ENCODE data around the gene BNC2. TPM values are rescaled to one million over a fixed set of nuclear protein-coding genes. Genes with fewer than 3 reads are reported as not detected.
A peak's percentile ranks its signal among the peaks of the same experiment; 100 is the strongest.

BNC2 gene
- total RNA-seq, 1 experiment from 2014 or later, result 16.1 TPM

- H3K36me3 ChIP-seq, result no peaks in the 10 kb centered on the region
- H3K27ac ChIP-seq, result no peak overlapping the region
- H3K9me3 ChIP-seq (replicated peaks), result no peaks in the 10 kb centered on the region
- DNase-seq, result peak in 1 of 2 experiments; percentile 34
- peaks cover 6% of the 10 kb centered on the region; the same call in 1 of the 2 replicates for H3K4me1 ChIP-seq
- H3K4me3 ChIP-seq, result no peak overlapping the region
- no peaks in the 10 kb centered on the region for H3K27me3 ChIP-seq
Observed at GRCh38 chr9:16661816-16662215, 208.7 kb downstream of the BNC2 start.

GRCh38 chr9:16659096-16659495 lies 211.4 kb downstream of the BNC2 start:
- no peaks in the 10 kb centered on the region for H3K9me3 ChIP-seq (replicated peaks)
- H3K27ac ChIP-seq, result no peak overlapping the region
- DNase-seq, result no peak
- no peaks in the 10 kb centered on the region for H3K27me3 ChIP-seq
- no peaks in the 10 kb centered on the region for H3K36me3 ChIP-seq
- H3K4me3 ChIP-seq, result no peak overlapping the region
- peaks cover 6% of the 10 kb centered on the region; the same call in 1 of the 2 replicates for H3K4me1 ChIP-seq

- Histone ChIP-seq H3K4me1 (no peaks in the 10 kb centered on the region; the same call in 1 of the 2 replicates), H3K27ac (no peak overlapping the region), H3K36me3 (no peaks in the 10 kb centered on the region), H3K4me3 (no peak overlapping the region), H3K27me3 (no peaks in the 10 kb centered on the region), H3K9me3 (replicated peaks) (no peaks in the 10 kb centered on the region)
- DNase-seq, result no peak
Observed at GRCh38 chr9:16656432-16657169, 213.9 kb downstream of the BNC2 start.

- H3K27ac ChIP-seq, result no peak overlapping the region
- no peaks in the 10 kb centered on the region for H3K36me3 ChIP-seq
- no peak for DNase-seq
- no peaks in the 10 kb centered on the region for H3K9me3 ChIP-seq (replicated peaks)
- H3K4me3 ChIP-seq, result no peak overlapping the region
- no peaks in the 10 kb centered on the region for H3K4me1 ChIP-seq
- no peaks in the 10 kb centered on the region for H3K27me3 ChIP-seq
Observed at GRCh38 chr9:16654596-16655126, 215.8 kb downstream of the BNC2 start.

- Histone ChIP-seq H3K27me3 (no peaks in the 10 kb centered on the region), H3K9me3 (replicated peaks) (no peaks in the 10 kb centered on the region), H3K4me3 (no peak overlapping the region), H3K4me1 (no peaks in the 10 kb centered on the region), H3K36me3 (no peaks in the 10 kb centered on the region), H3K27ac (no peak overlapping the region)
- no peak for DNase-seq
Observed at GRCh38 chr9:16653491-16654399, 216.7 kb downstream of the BNC2 start.

GRCh38 chr9:16652582-16652981 lies 217.9 kb downstream of the BNC2 start:
- no peaks in the 10 kb centered on the region for H3K9me3 ChIP-seq (replicated peaks)
- no peaks in the 10 kb centered on the region for H3K27me3 ChIP-seq
- no peak overlapping the region for H3K27ac ChIP-seq
- H3K4me1 ChIP-seq, result no peaks in the 10 kb centered on the region
- no peak for DNase-seq
- no peaks in the 10 kb centered on the region for H3K36me3 ChIP-seq
- H3K4me3 ChIP-seq, result no peak overlapping the region

- H3K4me3 ChIP-seq, result no peak overlapping the region
- no peak overlapping the region for H3K27ac ChIP-seq
- no peaks in the 10 kb centered on the region for H3K4me1 ChIP-seq
- no peak for DNase-seq
- no peaks in the 10 kb centered on the region for H3K9me3 ChIP-seq (replicated peaks)
- H3K27me3 ChIP-seq, result no peaks in the 10 kb centered on the region
- H3K36me3 ChIP-seq, result no peaks in the 10 kb centered on the region
Observed at GRCh38 chr9:16651446-16651964, 219.0 kb downstream of the BNC2 start.

GRCh38 chr9:16645970-16646369 lies 224.5 kb downstream of the BNC2 start:
- no peaks in the 10 kb centered on the region for H3K9me3 ChIP-seq (replicated peaks)
- peaks cover 10% of the 10 kb centered on the region for H3K4me1 ChIP-seq
- H3K27ac ChIP-seq, result no peak overlapping the region
- H3K4me3 ChIP-seq, result no peak overlapping the region
- H3K27me3 ChIP-seq, result no peaks in the 10 kb centered on the region
- no peaks in the 10 kb centered on the region for H3K36me3 ChIP-seq
- DNase-seq, result no peak

- H3K27ac ChIP-seq, result no peak overlapping the region
- no peaks in the 10 kb centered on the region; the same call in 1 of the 2 replicates for H3K36me3 ChIP-seq
- no peak overlapping the region for H3K4me3 ChIP-seq
- no peak for DNase-seq
- no peaks in the 10 kb centered on the region for H3K27me3 ChIP-seq
- no peaks in the 10 kb centered on the region for H3K9me3 ChIP-seq (replicated peaks)
- peaks cover 16% of the 10 kb centered on the region for H3K4me1 ChIP-seq
Observed at GRCh38 chr9:16642421-16643109, 227.9 kb downstream of the BNC2 start.

GRCh38 chr9:16640649-16641048 lies 229.8 kb downstream of the BNC2 start:
- peak; percentile 55 to 77 for DNase-seq
- no peaks in the 10 kb centered on the region; the same call in 1 of the 2 replicates for H3K36me3 ChIP-seq

GRCh38 chr9:16639644-16640043 lies 230.8 kb downstream of the BNC2 start:
- H3K4me3 ChIP-seq, result no peak overlapping the region
- H3K27me3 ChIP-seq, result no peaks in the 10 kb centered on the region
- no peak overlapping the region for H3K27ac ChIP-seq
- H3K9me3 ChIP-seq (replicated peaks), result no peaks in the 10 kb centered on the region
- DNase-seq, result no peak
- H3K36me3 ChIP-seq, result no peaks in the 10 kb centered on the region; the same call in 1 of the 2 replicates
- H3K4me1 ChIP-seq, result peaks cover 16% of the 10 kb centered on the region

More at GRCh38 chr9:16640649-16641048, 229.8 kb downstream of the BNC2 start:
- Histone ChIP-seq H3K9me3 (replicated peaks) (no peaks in the 10 kb centered on the region), H3K4me3 (no peak overlapping the region), H3K27ac (peak overlapping the region; percentile 3; the same call in 1 of the 2 replicates), H3K27me3 (no peaks in the 10 kb centered on the region), H3K4me1 (peaks cover 16% of the 10 kb centered on the region)

GRCh38 chr9:16637911-16638310 lies 232.6 kb downstream of the BNC2 start:
- H3K4me3 ChIP-seq, result no peak overlapping the region
- no peaks in the 10 kb centered on the region for H3K27me3 ChIP-seq
- H3K36me3 ChIP-seq, result no peaks in the 10 kb centered on the region; the same call in 1 of the 2 replicates
- no peak for DNase-seq
- H3K4me1 ChIP-seq, result peaks cover 16% of the 10 kb centered on the region
- no peak overlapping the region for H3K27ac ChIP-seq
- no peaks in the 10 kb centered on the region for H3K9me3 ChIP-seq (replicated peaks)

- Histone ChIP-seq H3K9me3 (replicated peaks) (no peaks in the 10 kb centered on the region), H3K27ac (no peak overlapping the region), H3K4me3 (no peak overlapping the region), H3K4me1 (peaks cover 16% of the 10 kb centered on the region), H3K27me3 (no peaks in the 10 kb centered on the region), H3K36me3 (no peaks in the 10 kb centered on the region; the same call in 1 of the 2 replicates)
- no peak for DNase-seq
Observed at GRCh38 chr9:16637218-16637617, 233.3 kb downstream of the BNC2 start.

- no peaks in the 10 kb centered on the region for H3K9me3 ChIP-seq (replicated peaks)
- DNase-seq, result no peak
- peaks cover 3% of the 10 kb centered on the region; the same call in 1 of the 2 replicates for H3K4me1 ChIP-seq
- H3K27ac ChIP-seq, result no peak overlapping the region
- no peak overlapping the region for H3K4me3 ChIP-seq
- H3K27me3 ChIP-seq, result no peaks in the 10 kb centered on the region
- no peaks in the 10 kb centered on the region; the same call in 1 of the 2 replicates for H3K36me3 ChIP-seq
Observed at GRCh38 chr9:16633794-16634193, 236.7 kb downstream of the BNC2 start.
